Measurements from ENCODE around the gene CLMP. TPM values are rescaled to one million over a fixed set of nuclear protein-coding genes. Genes with fewer than 3 reads are reported as not detected.

CLMP gene
- total RNA-seq, 2 experiments from 2014 or later: 0.06 to 0.19 TPM

GRCh38 chr11:123103326-123103980 lies 91.6 kb downstream of the CLMP start:
- intact Hi-C loops (cut with DNase I, micrococcal nuclease): loop anchor here in 1 of 2 experiments (2.0 to 5.0 kb wide), 2 partner anchors 41 to 143 kb away; partner anchors contain the start of gene HSPA8
- Mint-ChIP-seq H3K36me3 (ENCODE audit: low read depth) (no peaks in the 10 kb centered on the region), H3K4me3 (no peak overlapping the region), H3K27me3 (no peaks in the 10 kb centered on the region), H3K4me1 (ENCODE audit: low read depth) (peaks cover 30% of the 10 kb centered on the region), H3K9me3 (no peaks in the 10 kb centered on the region), H3K27ac (peak overlapping the region; percentile 52)
- H3K4me3 ChIP-seq (ENCODE audit: low read length): no peak overlapping the region
- ATAC-seq (ENCODE audit: poor library complexity) (peak; percentile 75), DNase-seq (peak in 10 of 14 experiments; percentile 12 to 73 (median 24))
- no peaks in the 10 kb centered on the region for H3K36me3 ChIP-seq (ENCODE audit: insufficient read depth, low read length)
- POLR2A ChIA-PET: interaction anchor here (0.9 to 6.6 kb wide), 13 partner anchors 11 to 158 kb away, joined by 3 to 226 read pairs (median 4); partner anchors contain the start of gene HSPA8
- H3K27me3 ChIP-seq (ENCODE audit: control insufficient read depth in 1 of 2, insufficient read depth in 2 of 2, low read length in 2 of 2): no peaks in the 10 kb centered on the region
- no peaks in the 10 kb centered on the region for H3K9me3 ChIP-seq (ENCODE audit: control insufficient read depth in 1 of 2, insufficient read depth in 1 of 2, low read length in 2 of 2)
- H3K4me1 ChIP-seq (ENCODE audit: insufficient read depth, low read length): peaks cover 26% of the 10 kb centered on the region
- TF ChIP-seq CTCF (IDR thresholded peaks at IDR 0.05): peak; percentile 69
- no peak overlapping the region for H3K27ac ChIP-seq (ENCODE audit: low read depth in 1 of 2, low read length in 2 of 2)
- CTCF ChIA-PET: interaction anchor here (0.6 to 3.6 kb wide), 19 partner anchors 9 to 1778 kb away, joined by 3 to 29 read pairs (median 4); partner anchors contain the start of gene HSPA8

- Mint-ChIP-seq H3K4me3 (peak overlapping the region; percentile 32), H3K4me1 (ENCODE audit: low read depth) (peaks cover 30% of the 10 kb centered on the region), H3K9me3 (no peaks in the 10 kb centered on the region), H3K27ac (peak overlapping the region; percentile 87), H3K27me3 (no peaks in the 10 kb centered on the region), H3K36me3 (ENCODE audit: low read depth) (no peaks in the 10 kb centered on the region)
- no peaks in the 10 kb centered on the region for H3K36me3 ChIP-seq (ENCODE audit: insufficient read depth, low read length)
- peaks cover 26% of the 10 kb centered on the region for H3K4me1 ChIP-seq (ENCODE audit: insufficient read depth, low read length)
- peak in 2 of 14 experiments; percentile 18 to 24 for DNase-seq
- H3K27me3 ChIP-seq (ENCODE audit: control insufficient read depth in 1 of 2, insufficient read depth in 2 of 2, low read length in 2 of 2): no peaks in the 10 kb centered on the region
- peak overlapping the region; percentile 15 to 38 for H3K27ac ChIP-seq (ENCODE audit: low read depth in 1 of 2, low read length in 2 of 2)
- no peak for TF ChIP-seq CTCF (IDR thresholded peaks at IDR 0.05)
- H3K4me3 ChIP-seq (ENCODE audit: low read length): no peak overlapping the region
- ChIA-PET POLR2A (interaction anchor here (0.6 to 6.6 kb wide), 7 partner anchors 9 to 147 kb away, joined by 3 to 226 read pairs (median 4); partner anchors contain the start of gene HSPA8), CTCF (interaction anchor here (1.2 kb wide), 1 partner anchor 11 kb away, joined by 6 read pairs; no protein-coding TSS in a partner anchor)
- intact Hi-C loops (cut with DNase I, micrococcal nuclease): loop anchor here in 1 of 2 experiments (2.0 to 5.0 kb wide), 2 partner anchors 14 to 38 kb away; partner anchors contain the start of gene HSPA8
- no peaks in the 10 kb centered on the region for H3K9me3 ChIP-seq (ENCODE audit: control insufficient read depth in 1 of 2, insufficient read depth in 1 of 2, low read length in 2 of 2)
- peak; percentile 35 for ATAC-seq (ENCODE audit: poor library complexity)
These were observed 94.5 kb downstream of the CLMP start for GRCh38 chr11:123100379-123101085.

GRCh38 chr11:123098990-123099389 lies 96.1 kb downstream of the CLMP start:
- peaks cover 26% of the 10 kb centered on the region for H3K4me1 ChIP-seq (ENCODE audit: insufficient read depth, low read length)
- no peak overlapping the region for H3K27ac Mint-ChIP-seq
- ChIA-PET CTCF (no interaction called here), POLR2A (interaction anchor here (2.8 to 6.6 kb wide), 2 partner anchors 29 to 39 kb away, joined by 19 to 226 read pairs; partner anchors contain the start of gene HSPA8)
- H3K9me3 ChIP-seq (ENCODE audit: control insufficient read depth in 1 of 2, insufficient read depth in 1 of 2, low read length in 2 of 2): no peaks in the 10 kb centered on the region
- H3K27me3 ChIP-seq (ENCODE audit: control insufficient read depth in 1 of 2, insufficient read depth in 2 of 2, low read length in 2 of 2): no peaks in the 10 kb centered on the region
- peaks cover 30% of the 10 kb centered on the region for H3K4me1 Mint-ChIP-seq (ENCODE audit: low read depth)
- H3K9me3 Mint-ChIP-seq: no peaks in the 10 kb centered on the region
- no peaks in the 10 kb centered on the region for H3K27me3 Mint-ChIP-seq
- no peaks in the 10 kb centered on the region for H3K36me3 Mint-ChIP-seq (ENCODE audit: low read depth)
- no peak overlapping the region for H3K4me3 ChIP-seq (ENCODE audit: low read length)
- DNase-seq (no peak), ATAC-seq (ENCODE audit: poor library complexity) (no peak)
- no peak for TF ChIP-seq CTCF (IDR thresholded peaks at IDR 0.05)
- no peaks in the 10 kb centered on the region for H3K36me3 ChIP-seq (ENCODE audit: insufficient read depth, low read length)
- H3K27ac ChIP-seq (ENCODE audit: low read depth in 1 of 2, low read length in 2 of 2): no peak overlapping the region
- intact Hi-C loops (cut with DNase I, micrococcal nuclease): loop anchor here in 1 of 2 experiments (5.0 kb wide), 1 partner anchor 42 kb away; no protein-coding TSS in a partner anchor
- no peak overlapping the region for H3K4me3 Mint-ChIP-seq
